ENCODE measurements around the gene BATF3.
"Not testable (repeated sequence)": the region's sequence is repeated elsewhere in the genome, so short reads cannot be mapped to it uniquely, and the experiment has no call there.

GRCh38 chr1:212658250-212658649 lies 41.4 kb downstream of the BATF3 start:
- not testable (repeated sequence) for TF ChIP-seq CTCF (IDR thresholded peaks at IDR 0.05 in 2 of 3, conservative IDR thresholded peaks at IDR 0.05 in 1 of 3; ENCODE audit: insufficient read depth in 2 of 3, low read depth in 1 of 3, low read length in 3 of 3); JUN (IDR thresholded peaks at IDR 0.05; ENCODE audit: borderline replicate concordance, low read depth, low read length); JUN (CRISPR knock-in tag; IDR thresholded peaks at IDR 0.05; ENCODE audit: borderline replicate concordance); HNRNPL (IDR thresholded peaks at IDR 0.05; ENCODE audit: low read depth, low read length); POLR2H (tag; IDR thresholded peaks at IDR 0.05; ENCODE audit: low read depth); RFX5 (IDR thresholded peaks at IDR 0.05; ENCODE audit: low read depth, low read length); FUS (optimal IDR thresholded peaks at IDR 0.05; ENCODE audit: low read depth, low read length); MXI1 (IDR thresholded peaks at IDR 0.05; ENCODE audit: low read depth, low read length); ZC3H4 (CRISPR knock-in tag; IDR thresholded peaks at IDR 0.05; ENCODE audit: borderline replicate concordance)
